Adrenal gland (tissue), 5 donors: ENCODE measurements around the gene ZDHHC24.

Experiments
- CTCF ChIP-seq, 6 experiments: fragments of 450-650 bp in 4 of 6; fragments of 200-600 bp in 2 of 6; sonication (generic) in 1 of 6; IDR thresholded peaks; 1 replicate in 5 of 6; 2 replicates in 1 of 6; pipeline versions ENCODE4 v1.5.1 to v1.8.0; 2016 to 2021; ENCODE audit warnings: antibody characterized with exemption in 6 of 6, mild to moderate bottlenecking in 2 of 6, moderate library complexity in 1 of 6
- POLR2A ChIP-seq, 2 donors: fragments of 450-650 bp; IDR thresholded peaks; one replicate each; pipeline ENCODE4 v1.6.1; 2017; ENCODE audit warnings: antibody characterized with exemption in 2 of 2, mild to moderate bottlenecking in 2 of 2, moderate library complexity in 1 of 2
- donor health status: DM: no; HTN: no; CAD: no.

GRCh38 chr11:66491315-66491935, 54.4 kb downstream of the ZDHHC24 start:
- peak in 3 of 6 experiments; percentile 8 to 17 (median 13) for TF ChIP-seq CTCF (IDR thresholded peaks at IDR 0.05)
- no peak for TF ChIP-seq POLR2A (IDR thresholded peaks at IDR 0.05)
